Measurements from ENCODE around the gene RSBN1.

DNA sequence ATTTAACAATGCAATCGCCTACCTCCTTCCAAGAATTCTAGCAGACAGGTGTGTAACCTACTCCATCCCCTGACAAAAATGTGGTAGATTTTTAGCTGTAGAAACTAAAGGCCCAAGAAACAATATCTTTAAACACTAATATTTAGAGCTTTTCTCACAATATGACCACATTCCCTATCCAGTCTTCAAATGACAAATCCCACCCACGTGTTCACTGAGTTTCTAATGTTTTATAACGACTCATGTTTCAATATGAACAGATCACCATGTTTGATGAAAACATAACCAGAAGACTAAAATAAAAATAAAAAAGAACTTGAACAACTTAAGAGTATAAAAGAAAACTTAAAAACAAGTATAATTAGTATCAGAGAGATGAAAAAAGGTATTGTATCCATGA, 24.6 kb downstream of the RSBN1 start:
- no peak for TF ChIP-seq CREB1 (CRISPR knock-in tag; IDR thresholded peaks at IDR 0.05; ENCODE audit: low read depth)
- TF ChIP-seq, protein P1, sequence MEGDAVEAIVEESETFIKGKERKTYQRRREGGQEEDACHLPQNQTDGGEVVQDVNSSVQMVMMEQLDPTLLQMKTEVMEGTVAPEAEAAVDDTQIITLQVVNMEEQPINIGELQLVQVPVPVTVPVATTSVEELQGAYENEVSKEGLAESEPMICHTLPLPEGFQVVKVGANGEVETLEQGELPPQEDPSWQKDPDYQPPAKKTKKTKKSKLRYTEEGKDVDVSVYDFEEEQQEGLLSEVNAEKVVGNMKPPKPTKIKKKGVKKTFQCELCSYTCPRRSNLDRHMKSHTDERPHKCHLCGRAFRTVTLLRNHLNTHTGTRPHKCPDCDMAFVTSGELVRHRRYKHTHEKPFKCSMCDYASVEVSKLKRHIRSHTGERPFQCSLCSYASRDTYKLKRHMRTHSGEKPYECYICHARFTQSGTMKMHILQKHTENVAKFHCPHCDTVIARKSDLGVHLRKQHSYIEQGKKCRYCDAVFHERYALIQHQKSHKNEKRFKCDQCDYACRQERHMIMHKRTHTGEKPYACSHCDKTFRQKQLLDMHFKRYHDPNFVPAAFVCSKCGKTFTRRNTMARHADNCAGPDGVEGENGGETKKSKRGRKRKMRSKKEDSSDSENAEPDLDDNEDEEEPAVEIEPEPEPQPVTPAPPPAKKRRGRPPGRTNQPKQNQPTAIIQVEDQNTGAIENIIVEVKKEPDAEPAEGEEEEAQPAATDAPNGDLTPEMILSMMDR (conservative IDR thresholded peaks at IDR 0.05; ENCODE audit: low read depth in 2 of 2), result no peak
